Inflammatory macrophage treated with lipopolysaccharide for 1 hour (primary cell): ENCODE results near the gene SYT1.

Source experiments
- DNase-seq, 2 donors: peaks; one replicate each; pipeline ENCODE4 v3.0.0-alpha.2; 2020 to 2022

SYT1 gene

DNA sequence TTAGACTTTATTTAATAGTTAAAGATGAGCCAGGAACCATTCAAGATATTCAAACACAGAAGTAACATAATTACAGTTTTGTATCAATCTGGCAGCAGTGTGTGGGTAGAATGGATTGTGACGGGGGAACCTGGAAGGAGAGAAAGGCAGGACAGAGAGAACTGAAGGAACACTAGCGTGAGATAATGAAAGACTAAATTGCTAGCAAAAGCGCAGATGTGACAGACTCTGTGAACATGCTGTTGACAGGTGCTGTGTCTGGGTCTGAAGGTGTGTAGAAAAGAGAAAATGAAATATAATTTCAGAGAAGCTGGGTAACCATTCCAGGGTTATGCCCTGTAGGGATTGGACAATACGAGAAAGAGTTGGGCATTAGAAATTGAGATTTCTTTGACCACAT is 372.3 kb downstream of the SYT1 start:
- DNase-seq: no peak

- DNase-seq: no peak
Measured at GRCh38 chr12:79238246-79238645, 373.7 kb downstream of the SYT1 start.

- DNase-seq: no peak
Measured at GRCh38 chr12:79247494-79247893, 382.9 kb downstream of the SYT1 start.

- DNase-seq: no peak
Measured at GRCh38 chr12:79250186-79250585, 385.6 kb downstream of the SYT1 start.

DNA sequence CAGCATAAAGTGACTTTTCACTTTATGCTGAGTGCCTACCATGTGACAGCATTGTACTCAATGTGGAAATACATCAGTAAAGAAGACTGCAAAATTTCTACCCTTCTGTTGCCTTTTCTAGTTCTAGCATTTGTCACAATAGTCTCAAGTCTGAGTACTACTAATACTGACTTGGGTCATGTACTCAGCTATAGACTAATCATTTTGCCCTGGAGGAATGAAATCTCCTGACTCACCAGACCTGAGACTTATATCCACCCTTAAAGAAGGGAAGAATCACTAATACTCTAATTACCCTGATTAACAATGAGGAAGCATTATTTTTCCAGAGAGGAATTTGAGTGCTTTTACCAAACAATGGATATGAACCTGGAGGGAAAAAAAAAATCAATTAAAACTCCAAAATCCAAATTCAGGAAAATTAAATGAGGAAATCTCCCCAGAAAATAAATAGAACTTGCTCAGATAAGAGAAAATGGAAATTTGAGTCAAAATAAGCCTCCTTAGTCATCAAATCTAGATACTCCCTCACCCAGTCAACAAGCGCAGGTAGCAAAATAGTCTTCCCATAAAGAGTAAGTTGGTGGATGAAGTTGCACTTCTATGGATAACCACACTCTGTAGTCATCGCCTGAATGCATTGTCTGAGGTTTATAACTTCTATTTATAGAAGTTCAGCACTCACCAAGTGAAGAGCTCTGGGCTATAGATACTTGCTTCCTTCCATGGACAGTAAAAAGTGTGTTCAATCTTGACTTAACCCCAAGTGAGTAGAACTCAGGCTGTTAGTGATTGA is 386.6 kb downstream of the SYT1 start:
- no peak for DNase-seq

- DNase-seq: no peak
Measured at GRCh38 chr12:79252358-79253075, 387.9 kb downstream of the SYT1 start.

DNA sequence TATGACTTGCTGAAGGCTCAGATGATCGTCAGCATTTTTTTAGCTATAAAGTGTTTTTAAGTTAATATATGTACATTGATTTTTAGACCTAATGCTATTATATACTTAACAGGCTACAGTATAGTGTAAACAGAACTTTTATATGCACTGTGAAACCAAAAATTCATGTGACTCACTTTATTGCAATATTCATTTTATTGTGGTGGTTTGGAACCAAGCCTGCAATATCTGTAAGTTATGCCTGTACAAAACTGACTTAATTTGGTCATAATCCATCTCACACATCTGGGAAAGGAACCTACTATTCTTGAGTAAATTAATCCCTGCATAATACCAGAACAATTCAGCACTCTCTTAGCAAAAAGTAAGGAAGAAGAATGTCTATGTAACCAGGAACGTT is 390.7 kb downstream of the SYT1 start:
- DNase-seq: no peak

DNA sequence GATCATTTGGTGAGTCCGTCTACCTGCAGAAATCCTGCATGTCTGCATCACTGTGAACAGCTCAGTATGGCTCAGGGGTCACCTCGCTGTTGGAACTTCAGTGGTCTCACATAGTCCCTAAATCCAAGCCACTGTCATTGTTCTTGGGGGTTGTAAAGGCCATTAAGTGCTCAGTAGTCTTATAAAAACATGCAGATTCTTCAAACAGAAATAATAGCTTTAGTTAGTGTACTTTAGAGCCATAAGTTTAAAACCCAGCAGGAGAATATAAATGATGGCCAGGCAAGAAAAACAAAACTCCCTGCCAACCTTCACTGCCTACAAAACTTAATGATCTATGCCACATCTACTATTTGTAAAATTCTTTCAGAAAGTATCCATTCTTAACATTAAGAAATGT is 396.3 kb downstream of the SYT1 start:
- no peak for DNase-seq

GRCh38 chr12:79262938-79263337 is 398.4 kb downstream of the SYT1 start:
- no peak for DNase-seq

DNA sequence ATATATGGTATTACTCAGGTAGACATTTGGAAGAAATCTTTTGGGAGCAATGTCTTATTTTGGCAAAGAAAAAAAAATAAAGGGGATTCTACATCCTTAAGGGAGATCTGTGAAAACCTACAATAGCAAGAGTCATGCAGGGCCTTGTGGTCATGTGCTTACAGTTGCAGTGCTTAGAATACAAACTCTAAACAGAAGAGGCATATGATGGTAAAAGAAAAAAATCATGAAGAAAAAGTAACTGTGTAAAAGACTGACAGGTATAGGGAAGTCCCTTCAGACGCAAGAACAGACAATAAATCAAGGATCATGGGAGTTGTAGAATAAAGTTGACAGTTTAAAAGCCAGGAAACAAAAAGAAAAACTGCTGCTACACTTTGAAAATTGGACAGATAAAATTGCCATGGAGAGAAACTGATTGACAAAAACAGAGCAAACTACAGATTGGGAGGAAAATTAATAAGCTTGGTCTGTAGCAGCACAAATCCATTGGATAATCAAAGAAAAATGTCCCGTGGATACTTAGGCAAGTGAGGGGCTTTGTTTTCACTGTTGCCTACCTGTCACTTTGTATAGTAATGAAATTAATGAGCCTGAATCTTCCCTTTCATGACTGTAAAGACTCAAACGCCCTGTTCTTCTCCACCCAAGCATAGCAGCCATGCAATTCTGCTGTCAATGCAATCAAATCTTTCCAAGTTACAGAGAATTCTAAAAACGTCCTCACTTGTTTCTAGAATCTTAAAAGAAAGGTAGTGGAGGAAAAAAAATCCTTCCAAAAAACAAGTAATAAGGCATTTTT is 402.0 kb downstream of the SYT1 start:
- no peak for DNase-seq

GRCh38 chr12:79267580-79267979 is 403.0 kb downstream of the SYT1 start:
- DNase-seq: no peak

GRCh38 chr12:79274501-79275064 is 410.0 kb downstream of the SYT1 start:
- no peak for DNase-seq

DNA sequence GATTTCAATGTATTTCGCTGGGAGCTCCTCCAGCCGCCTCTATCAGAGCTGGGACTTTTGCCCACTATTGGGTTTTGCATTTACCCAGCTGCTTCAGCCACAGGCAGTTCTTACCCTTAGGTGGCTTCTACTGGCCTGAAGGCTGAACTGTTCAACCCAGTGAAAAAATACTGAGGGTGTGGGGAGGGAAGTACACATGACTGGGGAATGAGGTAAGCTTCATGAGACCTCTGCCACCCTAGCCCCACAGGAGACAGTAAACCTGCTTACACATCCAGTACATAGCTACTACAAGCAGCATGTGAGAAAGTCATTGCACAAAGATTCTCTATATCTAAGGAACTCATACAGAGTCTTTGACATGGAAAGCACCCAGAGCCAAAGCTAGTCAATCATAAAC is 411.1 kb downstream of the SYT1 start:
- DNase-seq: no peak

DNA sequence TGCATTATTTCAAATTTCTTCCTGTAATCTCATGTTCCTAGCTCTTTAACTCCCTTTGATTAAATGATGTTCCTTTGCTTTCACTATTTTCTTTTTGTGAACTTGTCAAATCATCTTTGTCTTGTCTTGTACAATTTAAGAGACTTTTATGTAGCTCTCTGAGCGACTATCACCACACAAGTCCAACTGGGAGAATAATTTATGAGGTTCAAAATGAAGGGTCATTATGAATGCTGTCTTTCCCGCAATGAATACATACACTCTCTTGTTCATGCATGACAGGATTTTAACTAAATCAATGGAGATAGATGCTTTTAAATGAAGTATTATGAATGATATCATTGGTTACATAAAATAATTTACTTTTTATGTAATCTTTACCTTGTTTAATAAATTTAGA is 418.8 kb downstream of the SYT1 start:
- DNase-seq: no peak

DNA sequence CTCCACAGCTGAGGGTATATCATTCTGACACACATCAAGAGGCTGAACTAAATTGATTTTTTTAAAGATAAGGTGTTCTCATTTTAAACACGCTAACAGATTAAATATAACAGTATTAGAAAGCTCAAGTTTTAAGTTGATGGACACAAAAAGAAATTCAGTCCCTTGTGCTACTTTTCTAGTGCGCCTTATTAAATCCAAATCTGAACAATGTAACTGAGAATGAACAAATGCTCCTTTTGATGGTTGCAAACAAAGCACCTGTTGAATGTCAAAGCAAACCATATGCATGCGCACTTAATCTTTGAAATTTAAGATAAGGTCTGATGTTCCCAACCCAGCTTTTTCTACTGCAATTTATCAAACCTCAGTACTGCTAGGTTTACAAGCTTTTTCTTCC is 424.3 kb downstream of the SYT1 start:
- DNase-seq: no peak

- no peak for DNase-seq
Measured at GRCh38 chr12:79291711-79292110, 427.1 kb downstream of the SYT1 start.

DNA sequence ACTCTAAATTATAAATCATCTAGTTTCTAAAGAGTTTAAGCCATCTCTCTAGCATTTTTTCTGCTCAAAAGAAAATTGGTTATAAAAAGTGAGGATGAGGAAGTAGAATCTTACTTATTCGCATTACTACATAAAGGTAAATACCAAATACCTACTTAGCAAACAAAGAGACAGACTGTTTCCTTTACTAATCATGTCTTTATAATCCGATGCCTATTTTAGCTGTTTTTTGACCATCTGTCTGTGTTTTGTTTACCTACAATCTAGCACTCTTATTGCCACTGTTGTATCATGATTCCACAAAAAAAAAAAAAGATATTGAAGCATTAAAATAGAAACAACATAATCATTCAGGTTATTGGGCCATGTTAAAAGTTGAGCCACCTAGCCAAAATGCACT is 430.0 kb downstream of the SYT1 start:
- no peak for DNase-seq

- DNase-seq: no peak
Measured at GRCh38 chr12:79295572-79295971, 431.0 kb downstream of the SYT1 start.

- no peak for DNase-seq
Measured at GRCh38 chr12:79296133-79296532, 431.6 kb downstream of the SYT1 start.

DNA sequence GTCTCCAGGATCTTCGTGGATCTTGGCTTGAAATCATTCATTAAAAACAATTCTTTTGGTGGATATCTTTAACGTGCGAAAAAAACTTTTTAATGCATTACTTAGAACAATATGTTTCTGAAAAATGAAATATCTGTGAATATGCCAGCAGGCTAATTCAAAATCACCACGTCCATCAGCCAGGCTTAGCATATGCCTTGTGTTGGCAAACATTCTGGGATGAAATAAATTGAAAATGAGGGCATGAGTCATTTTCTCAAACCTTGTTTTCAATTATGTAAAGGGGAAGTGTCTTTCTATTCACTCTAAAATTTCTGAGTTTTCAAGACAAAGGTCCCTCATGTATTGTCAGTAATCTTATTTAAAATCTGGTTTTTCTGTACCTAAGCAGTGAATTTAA is 432.3 kb downstream of the SYT1 start:
- no peak for DNase-seq

GRCh38 chr12:79298506-79298905 is 433.9 kb downstream of the SYT1 start:
- no peak for DNase-seq

- DNase-seq: no peak
Measured at GRCh38 chr12:79299447-79300198, 435.0 kb downstream of the SYT1 start.

- DNase-seq: no peak
Measured at GRCh38 chr12:79300199-79300568, 435.6 kb downstream of the SYT1 start.
